Motor neuron (in vitro differentiated cells): ENCODE measurements around the gene KDSR. TPM values are rescaled to one million over a fixed set of nuclear protein-coding genes. Genes with fewer than 3 reads are reported as not detected.

Source experiments
- ATAC-seq, 8 experiments: fragments of 200-7000 bp; cut with Tn5 transposase; replicated peaks in 6 of 8; 2 replicates each; pipeline ENCODE4 v1.8.0; 2021; ENCODE audit warnings: mild to moderate bottlenecking in 8 of 8, moderate library complexity in 8 of 8
- H3K27ac ChIP-seq, 2 donors: fragments of 250-450 bp; sonication (Bioruptor Pico); 2 replicates each; pipeline ENCODE4 v1.9.0; 2021; ENCODE audit warnings: antibody characterized with exemption in 2 of 2, mild to moderate bottlenecking in 2 of 2, moderate library complexity in 1 of 2
- H3K4me1 ChIP-seq, 2 donors: fragments of 250-450 bp; sonication (Bioruptor Pico); replicated peaks in 1 of 2; 2 replicates each; pipeline ENCODE4 v1.6.1; 2021; ENCODE audit warnings: antibody characterized with exemption in 2 of 2, mild to moderate bottlenecking in 2 of 2, moderate library complexity in 1 of 2
- H3K4me3 ChIP-seq, 5 donors: fragments of 250-450 bp; sonication (Bioruptor Pico); 2 replicates each; pipeline ENCODE4 v1.9.0; 2021; ENCODE audit warnings: antibody characterized with exemption in 5 of 5, mild to moderate bottlenecking in 5 of 5, moderate library complexity in 4 of 5
- WGBS, 10 experiments: fragments of 450-650 bp; shearing (Covaris generic); methylation state at CpG; one replicate each; pipeline ENCODE4 v1.0.0; 2022; 5-methylcytosine and 5-hydroxymethylcytosine counted together
- in situ Hi-C, 9 experiments: fragments of 400-800 bp; cut with MboI; loops; one replicate each; pipeline ENCODE4 v1.15.0; 2021; ENCODE audit warnings: low sequenced_read_pairs in 9 of 9, low pct_unique_long_range_greater_than_20kb in 2 of 9; ENCODE audit not compliant: unreplicated experiment in 9 of 9
- total RNA-seq, 8 experiments: library from RNA; unstranded; fragments of 300-600 nt; gene quantifications; 2 replicates each; pipeline versions ENCODE4 v1.2.3 to v1.2.4, GENCODE V29; 2022

The KDSR gene
- total RNA-seq, 8 experiments from 2014 or later, result 12.3 to 28.1 (median 21.4) TPM

DNA sequence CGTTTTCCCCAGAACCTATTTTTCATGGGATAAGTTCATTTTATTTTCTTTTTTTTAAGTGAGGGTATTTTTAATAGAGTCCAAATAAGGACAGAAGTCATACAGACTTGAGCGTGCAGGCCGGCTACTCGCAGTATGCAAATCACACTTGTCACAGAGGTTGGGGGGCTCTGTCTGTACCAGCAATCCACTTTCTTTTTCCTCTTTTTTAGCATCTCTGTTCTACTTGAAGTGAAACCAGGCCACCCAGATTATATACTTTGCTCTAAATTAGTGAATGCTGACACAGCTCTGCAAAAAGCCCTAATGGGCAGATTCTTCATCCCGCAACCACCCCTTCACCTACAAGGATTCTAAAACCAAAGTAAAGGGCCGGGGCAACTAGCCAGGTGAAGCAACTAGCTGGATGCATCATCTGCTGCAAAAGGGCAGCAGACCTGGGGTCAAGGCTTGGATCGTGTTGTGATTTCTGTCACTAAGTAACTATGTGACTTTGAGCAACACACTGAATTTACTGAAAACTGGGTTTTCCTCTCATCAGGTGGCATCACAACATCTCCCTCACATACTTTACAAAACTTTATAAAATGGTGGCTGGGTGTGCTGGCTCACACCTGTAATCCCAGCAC is 18.4 kb downstream of the KDSR start:
- WGBS, 10 experiments, result 89 to 100% (median 96%) methylated on average over 1 to 7 of the region's 7 CpGs
- ATAC-seq, result no peak
- no peak overlapping the region for H3K4me3 ChIP-seq
- no peaks in the 10 kb centered on the region for H3K4me1 ChIP-seq
- H3K27ac ChIP-seq, result no peak overlapping the region
- in situ Hi-C loops, result loop anchor here in 3 of 9 experiments (25.0 kb wide), 1 partner anchor 336 kb away; no protein-coding TSS in a partner anchor

- Histone ChIP-seq H3K4me1 (no peaks in the 10 kb centered on the region), H3K4me3 (no peak overlapping the region), H3K27ac (no peak overlapping the region)
- in situ Hi-C loops, result loop anchor here in 3 of 9 experiments (25.0 kb wide), 1 partner anchor 334 kb away; no protein-coding TSS in a partner anchor
- peak in 2 of 8 experiments; percentile 48 to 75 for ATAC-seq
- 30 to 100% (median 86%) methylated on average over 1 to 5 of the region's 7 CpGs; no CpG with 5 or more reads in 1 of the 10 experiments for WGBS, 10 experiments
Observed at GRCh38 chr18:63346480-63347183, 20.4 kb downstream of the KDSR start.

- no peaks in the 10 kb centered on the region for H3K4me1 ChIP-seq
- H3K4me3 ChIP-seq, result no peak overlapping the region
- no peak overlapping the region for H3K27ac ChIP-seq
- WGBS, 10 experiments, result 11 to 100% (median 82%) methylated on average over 1 to 5 of the region's 7 CpGs; no CpG with 5 or more reads in 2 of the 10 experiments
- ATAC-seq, result peak in 1 of 8 experiments; percentile 34
- in situ Hi-C loops, result loop anchor here in 3 of 9 experiments (25.0 kb wide), 1 partner anchor 334 kb away; no protein-coding TSS in a partner anchor
Observed at GRCh38 chr18:63346031-63346430, 21.0 kb downstream of the KDSR start.

GRCh38 chr18:63344918-63345317 is 22.1 kb downstream of the KDSR start:
- Histone ChIP-seq H3K4me3 (no peak overlapping the region), H3K27ac (no peak overlapping the region), H3K4me1 (no peaks in the 10 kb centered on the region)
- in situ Hi-C loops, result loop anchor here in 3 of 9 experiments (25.0 kb wide), 1 partner anchor 333 kb away; no protein-coding TSS in a partner anchor
- ATAC-seq, result no peak
- 80 to 100% (median 94%) methylated on average over 1 to 2 of the region's 2 CpGs; no CpG with 5 or more reads in 5 of the 10 experiments for WGBS, 10 experiments

GRCh38 chr18:63344263-63344662 is 22.7 kb downstream of the KDSR start:
- 56 to 100% (median 93%) methylated on average over 1 to 5 of the region's 5 CpGs; no CpG with 5 or more reads in 1 of the 10 experiments for WGBS, 10 experiments
- in situ Hi-C loops, result loop anchor here in 3 of 9 experiments (25.0 kb wide), 1 partner anchor 332 kb away; no protein-coding TSS in a partner anchor
- no peaks in the 10 kb centered on the region for H3K4me1 ChIP-seq
- ATAC-seq, result no peak
- H3K4me3 ChIP-seq, result no peak overlapping the region
- H3K27ac ChIP-seq, result no peak overlapping the region

- Histone ChIP-seq H3K4me1 (no peaks in the 10 kb centered on the region), H3K27ac (no peak overlapping the region), H3K4me3 (no peak overlapping the region)
- 10 to 72% (median 30%) methylated on average over 2 to 5 of the region's 5 CpGs for WGBS, 10 experiments
- in situ Hi-C loops, result loop anchor here in 3 of 9 experiments (25.0 kb wide), 1 partner anchor 330 kb away; no protein-coding TSS in a partner anchor
- peak in 5 of 8 experiments; percentile 48 to 86 (median 58) for ATAC-seq
Observed at GRCh38 chr18:63342206-63342605, 24.8 kb downstream of the KDSR start.

GRCh38 chr18:63339920-63340484 is 27.0 kb downstream of the KDSR start:
- H3K4me3 ChIP-seq, result no peak overlapping the region

DNA sequence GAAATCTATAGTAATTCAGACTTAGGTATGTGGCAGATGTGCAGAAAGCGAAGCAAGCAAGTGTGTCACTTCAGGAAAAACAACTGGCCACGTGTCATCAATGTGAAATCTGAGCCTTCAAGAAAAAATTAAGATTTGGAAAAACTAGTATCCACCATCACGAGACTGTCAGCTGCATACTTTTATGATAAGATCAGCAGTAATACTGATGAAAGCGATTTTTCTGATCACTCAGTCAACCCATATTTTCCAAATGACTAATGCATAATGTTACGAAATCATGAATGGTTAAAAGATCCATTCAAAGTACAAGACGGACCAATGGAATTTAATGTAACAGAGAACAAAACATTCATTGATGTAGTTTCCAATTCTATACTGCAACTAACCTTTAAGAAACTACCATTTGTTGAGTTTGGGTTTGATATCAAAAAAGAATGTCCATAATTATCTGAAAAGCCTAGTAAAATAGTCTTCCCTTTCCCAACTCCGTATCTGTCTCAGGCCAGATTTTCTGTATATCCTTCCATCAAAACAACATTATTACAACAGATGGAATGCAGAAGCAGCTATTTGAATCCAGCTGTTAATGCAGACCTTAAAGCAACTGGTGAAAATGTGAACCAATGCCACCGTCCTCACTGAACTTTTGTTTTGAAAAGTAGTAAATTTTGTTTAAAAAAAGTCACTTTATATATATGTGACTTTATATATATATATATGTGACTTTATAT is 30.5 kb downstream of the KDSR start:
- H3K4me1 ChIP-seq, result no peaks in the 10 kb centered on the region
- no peak overlapping the region for H3K4me3 ChIP-seq
- H3K27ac ChIP-seq, result no peak overlapping the region
- 12 to 91% (median 81%) methylated on average over 2 to 8 of the region's 8 CpGs for WGBS, 10 experiments
- in situ Hi-C loops, result loop anchor here in 4 of 9 experiments (10.0 to 25.0 kb wide), 2 partner anchors 322 to 324 kb away; no protein-coding TSS in a partner anchor
- ATAC-seq, result peak in 2 of 8 experiments; percentile 90 to 92

More at GRCh38 chr18:63339920-63340484, 27.0 kb downstream of the KDSR start:
- Histone ChIP-seq H3K4me1 (no peaks in the 10 kb centered on the region), H3K27ac (no peak overlapping the region)
- WGBS, 10 experiments, result 0 to 53% (median 20%) methylated on average over 1 to 3 of the region's 4 CpGs
- peak in 1 of 8 experiments; percentile 48 for ATAC-seq
- in situ Hi-C loops, result loop anchor here in 4 of 9 experiments (10.0 to 25.0 kb wide), 2 partner anchors 325 to 328 kb away; no protein-coding TSS in a partner anchor

- in situ Hi-C loops, result loop anchor here in 4 of 9 experiments (10.0 to 25.0 kb wide), 2 partner anchors 316 to 319 kb away; no protein-coding TSS in a partner anchor
Observed at GRCh38 chr18:63331105-63331504, 35.9 kb downstream of the KDSR start.

GRCh38 chr18:63329431-63330145 is 37.4 kb downstream of the KDSR start:
- 63 to 98% (median 88%) methylated on average over 4 to 7 of the region's 7 CpGs; no CpG with 5 or more reads in 1 of the 10 experiments for WGBS, 10 experiments
- in situ Hi-C loops, result loop anchor here in 8 of 9 experiments (5.0 to 25.0 kb wide), 3 partner anchors 312 to 317 kb away; no protein-coding TSS in a partner anchor
- Histone ChIP-seq H3K27ac (no peak overlapping the region), H3K4me1 (no peaks in the 10 kb centered on the region), H3K4me3 (no peak overlapping the region)
- no peak for ATAC-seq

More at GRCh38 chr18:63331105-63331504, 35.9 kb downstream of the KDSR start:
- no peak for ATAC-seq
- Histone ChIP-seq H3K27ac (no peak overlapping the region), H3K4me1 (no peaks in the 10 kb centered on the region), H3K4me3 (no peak overlapping the region)
- WGBS, 10 experiments, result 78 to 100% (median 90%) methylated on average over 3 to 4 of the region's 4 CpGs; no CpG with 5 or more reads in 3 of the 10 experiments

DNA sequence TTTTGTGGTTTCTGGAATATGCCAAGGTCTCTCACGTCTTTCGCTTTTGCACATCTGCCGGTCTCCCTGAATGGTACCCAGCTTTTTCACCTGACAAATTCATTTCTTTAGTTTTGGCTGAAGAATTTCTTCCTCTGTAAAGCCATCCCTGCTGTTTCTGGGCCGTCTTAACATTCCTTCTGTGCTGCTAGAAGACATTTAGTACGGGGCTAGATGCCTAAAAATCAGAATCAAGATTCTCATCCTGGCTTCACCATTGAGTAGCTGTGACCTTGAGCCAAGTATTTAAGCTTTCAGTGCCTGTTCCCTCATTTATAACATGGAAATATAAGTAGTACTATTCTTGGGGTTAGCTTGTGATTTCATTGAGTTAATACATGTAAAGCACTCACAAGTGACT is 41.0 kb downstream of the KDSR start:
- H3K27ac ChIP-seq, result no peak overlapping the region
- H3K4me3 ChIP-seq, result no peak overlapping the region
- 51 to 100% (median 83%) methylated on average over 1 to 5 of the region's 5 CpGs; no CpG with 5 or more reads in 1 of the 10 experiments for WGBS, 10 experiments
- H3K4me1 ChIP-seq, result peaks cover 2 to 6% of the 10 kb centered on the region in 2 donors
- no peak for ATAC-seq
- in situ Hi-C loops, result loop anchor here in 7 of 9 experiments (5.0 to 25.0 kb wide), 3 partner anchors 309 to 314 kb away; no protein-coding TSS in a partner anchor
